Measurements from ENCODE around the gene EMC9.

DNA sequence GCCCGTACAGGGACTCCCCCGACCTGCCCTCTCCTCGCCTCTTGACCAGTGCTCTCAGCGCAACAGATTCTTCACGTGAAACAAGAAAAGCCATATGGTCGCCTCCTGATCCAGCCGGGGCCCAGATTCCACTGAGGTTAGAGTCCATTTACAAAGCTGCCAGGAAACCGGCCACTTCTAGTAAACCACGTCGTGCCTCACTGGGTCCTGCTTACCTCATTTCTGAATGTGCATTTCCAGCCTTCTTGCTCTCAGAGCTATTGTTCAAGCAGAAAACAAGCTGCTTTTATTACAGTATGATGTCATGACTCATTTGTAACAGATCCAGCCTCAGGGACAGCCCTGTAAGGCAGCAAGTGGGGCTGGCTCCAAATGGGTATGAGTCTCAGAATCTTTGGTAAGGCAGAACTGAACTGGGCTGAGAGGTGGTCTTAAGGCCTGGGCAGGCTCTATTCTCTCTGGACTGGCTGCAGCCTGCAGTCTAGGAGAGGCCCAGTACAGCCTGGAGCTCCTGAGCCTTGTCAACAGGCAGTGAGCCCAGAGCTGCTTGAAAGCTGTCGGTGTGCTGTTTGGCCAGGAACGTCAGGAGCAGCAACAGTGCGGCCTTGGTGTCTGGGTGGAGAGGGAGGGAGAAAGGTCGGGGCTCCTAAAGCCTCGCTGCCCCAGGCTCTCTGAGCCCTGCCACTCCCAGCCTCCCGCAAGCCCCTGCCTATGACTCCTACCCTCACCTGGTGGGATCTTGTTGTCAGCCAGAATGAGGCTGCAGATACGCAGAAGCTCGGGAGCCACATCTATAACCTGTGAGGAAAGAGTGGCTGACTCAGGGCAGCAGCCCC is 38.8 kb upstream of the EMC9 start:
- TF ChIP-seq, protein P1, sequence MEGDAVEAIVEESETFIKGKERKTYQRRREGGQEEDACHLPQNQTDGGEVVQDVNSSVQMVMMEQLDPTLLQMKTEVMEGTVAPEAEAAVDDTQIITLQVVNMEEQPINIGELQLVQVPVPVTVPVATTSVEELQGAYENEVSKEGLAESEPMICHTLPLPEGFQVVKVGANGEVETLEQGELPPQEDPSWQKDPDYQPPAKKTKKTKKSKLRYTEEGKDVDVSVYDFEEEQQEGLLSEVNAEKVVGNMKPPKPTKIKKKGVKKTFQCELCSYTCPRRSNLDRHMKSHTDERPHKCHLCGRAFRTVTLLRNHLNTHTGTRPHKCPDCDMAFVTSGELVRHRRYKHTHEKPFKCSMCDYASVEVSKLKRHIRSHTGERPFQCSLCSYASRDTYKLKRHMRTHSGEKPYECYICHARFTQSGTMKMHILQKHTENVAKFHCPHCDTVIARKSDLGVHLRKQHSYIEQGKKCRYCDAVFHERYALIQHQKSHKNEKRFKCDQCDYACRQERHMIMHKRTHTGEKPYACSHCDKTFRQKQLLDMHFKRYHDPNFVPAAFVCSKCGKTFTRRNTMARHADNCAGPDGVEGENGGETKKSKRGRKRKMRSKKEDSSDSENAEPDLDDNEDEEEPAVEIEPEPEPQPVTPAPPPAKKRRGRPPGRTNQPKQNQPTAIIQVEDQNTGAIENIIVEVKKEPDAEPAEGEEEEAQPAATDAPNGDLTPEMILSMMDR (IDR thresholded peaks at IDR 0.05) = no peak
- no peak for TF ChIP-seq POLR2A (IDR thresholded peaks at IDR 0.05)

Measured in uterus (tissue), 2 donors.